Measurements from ENCODE around the gene YWHAG.
"Not testable (repeated sequence)": the region's sequence is repeated elsewhere in the genome, so short reads cannot be mapped to it uniquely, and the experiment has no call there.

DNA sequence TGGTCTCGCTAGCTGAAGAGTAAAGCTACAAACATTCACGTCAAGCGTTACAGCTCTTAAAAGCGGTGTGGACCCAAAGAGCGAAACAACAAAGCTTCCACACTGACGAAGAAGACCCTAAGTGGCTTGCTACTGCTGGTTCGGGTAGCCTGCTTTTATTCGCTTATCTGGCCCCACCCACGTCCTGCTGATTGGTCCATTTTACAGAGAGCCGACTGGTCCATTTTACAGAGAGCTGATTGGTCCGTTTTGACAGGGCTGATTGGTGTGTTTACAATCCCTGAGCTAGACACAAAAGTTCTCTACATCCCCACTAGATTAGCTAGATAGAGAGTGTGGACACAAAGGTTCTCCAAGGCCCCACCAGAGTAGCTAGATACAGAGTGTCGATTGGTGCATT is 49.9 kb downstream of the YWHAG start:
- TF ChIP-seq, protein P1, sequence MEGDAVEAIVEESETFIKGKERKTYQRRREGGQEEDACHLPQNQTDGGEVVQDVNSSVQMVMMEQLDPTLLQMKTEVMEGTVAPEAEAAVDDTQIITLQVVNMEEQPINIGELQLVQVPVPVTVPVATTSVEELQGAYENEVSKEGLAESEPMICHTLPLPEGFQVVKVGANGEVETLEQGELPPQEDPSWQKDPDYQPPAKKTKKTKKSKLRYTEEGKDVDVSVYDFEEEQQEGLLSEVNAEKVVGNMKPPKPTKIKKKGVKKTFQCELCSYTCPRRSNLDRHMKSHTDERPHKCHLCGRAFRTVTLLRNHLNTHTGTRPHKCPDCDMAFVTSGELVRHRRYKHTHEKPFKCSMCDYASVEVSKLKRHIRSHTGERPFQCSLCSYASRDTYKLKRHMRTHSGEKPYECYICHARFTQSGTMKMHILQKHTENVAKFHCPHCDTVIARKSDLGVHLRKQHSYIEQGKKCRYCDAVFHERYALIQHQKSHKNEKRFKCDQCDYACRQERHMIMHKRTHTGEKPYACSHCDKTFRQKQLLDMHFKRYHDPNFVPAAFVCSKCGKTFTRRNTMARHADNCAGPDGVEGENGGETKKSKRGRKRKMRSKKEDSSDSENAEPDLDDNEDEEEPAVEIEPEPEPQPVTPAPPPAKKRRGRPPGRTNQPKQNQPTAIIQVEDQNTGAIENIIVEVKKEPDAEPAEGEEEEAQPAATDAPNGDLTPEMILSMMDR (optimal IDR thresholded peaks at IDR 0.05 in 1 of 3, IDR thresholded peaks at IDR 0.05 in 1 of 3, conservative IDR thresholded peaks at IDR 0.05 in 1 of 3; ENCODE audit: extremely low read depth in 1 of 3, insufficient read depth in 2 of 3, low read length in 3 of 3), result not testable (repeated sequence)
- TF ChIP-seq EZH2 (IDR thresholded peaks at IDR 0.05; ENCODE audit: low read length), result not testable (repeated sequence)

All from keratinocyte (primary cell).